ENCODE measurements around the gene TBC1D22A. TPM values are rescaled to one million over a fixed set of nuclear protein-coding genes. Genes with fewer than 3 reads are reported as not detected.
"Not testable (repeated sequence)": the region's sequence is repeated elsewhere in the genome, so short reads cannot be mapped to it uniquely, and the experiment has no call there.

TBC1D22A gene
- total and polyA plus RNA-seq, 7 experiments from 2014 or later: 18.6 to 50.1 (median 39.3) TPM

- Mint-ChIP-seq H3K4me3 (no peak overlapping the region), H3K4me1 (peaks cover 25 to 71% (median 48%) of the 10 kb centered on the region in 7 donors), H3K27me3 (no peaks in the 10 kb centered on the region), H3K9me3 (peaks cover 0 to 11% (median 3%) of the 10 kb centered on the region in 11 donors), H3K36me3 (peaks cover 15 to 72% (median 44%) of the 10 kb centered on the region in 5 donors), H3K27ac (peak overlapping the region in 2 of 9 donors; percentile 12 to 14)
- ChIA-PET POLR2A (no interaction called here), CTCF (no interaction called here)
- Histone ChIP-seq H3K9me3 (ENCODE audit: control insufficient read depth in 2 of 3, low read length in 3 of 3) (no peaks in the 10 kb centered on the region), H3K4me3 (ENCODE audit: low read length) (no peak overlapping the region), H3K4me1 (ENCODE audit: control insufficient read depth in 2 of 2, insufficient read depth in 2 of 2, low read length in 2 of 2) (no peaks in the 10 kb centered on the region), H3K36me3 (ENCODE audit: control insufficient read depth in 2 of 3, insufficient read depth in 3 of 3, low read length in 3 of 3) (peaks cover 0 to 17% (median 0%) of the 10 kb centered on the region in 3 experiments), H3K27ac (ENCODE audit: low read depth, low read length) (no peak overlapping the region), H3K27me3 (ENCODE audit: control insufficient read depth in 2 of 2, insufficient read depth in 2 of 2, low read length in 2 of 2) (no peaks in the 10 kb centered on the region)
- no peak for ATAC-seq
- DNase-seq: no peak
- intact Hi-C loops (cut with micrococcal nuclease): no loop called here
Measured at GRCh38 chr22:46815559-46815895, 53.1 kb downstream of the TBC1D22A start.

- H3K27me3 ChIP-seq (ENCODE audit: control insufficient read depth in 2 of 2, insufficient read depth in 2 of 2, low read length in 2 of 2): no peaks in the 10 kb centered on the region
- peak; percentile 55 for ATAC-seq
- Mint-ChIP-seq H3K4me1 (peaks cover 27 to 74% (median 54%) of the 10 kb centered on the region in 7 donors), H3K4me3 (no peak overlapping the region), H3K27ac (peak overlapping the region in 2 of 9 donors; percentile 2 to 57), H3K36me3 (peaks cover 21 to 73% (median 48%) of the 10 kb centered on the region in 5 donors), H3K27me3 (no peaks in the 10 kb centered on the region), H3K9me3 (peaks cover 0 to 15% (median 3%) of the 10 kb centered on the region in 11 donors)
- no peaks in the 10 kb centered on the region for H3K4me1 ChIP-seq (ENCODE audit: control insufficient read depth in 2 of 2, insufficient read depth in 2 of 2, low read length in 2 of 2)
- no peak overlapping the region for H3K4me3 ChIP-seq (ENCODE audit: low read length)
- no peaks in the 10 kb centered on the region for H3K9me3 ChIP-seq (ENCODE audit: control insufficient read depth in 2 of 3, low read length in 3 of 3)
- ChIA-PET CTCF (no interaction called here), POLR2A (no interaction called here)
- DNase-seq: no peak
- H3K27ac ChIP-seq (ENCODE audit: low read depth, low read length): no peak overlapping the region
- H3K36me3 ChIP-seq (ENCODE audit: control insufficient read depth in 2 of 3, insufficient read depth in 3 of 3, low read length in 3 of 3): peaks cover 0 to 12% (median 0%) of the 10 kb centered on the region in 3 experiments
- intact Hi-C loops (cut with micrococcal nuclease): no loop called here
Measured at GRCh38 chr22:46815896-46816731, 53.7 kb downstream of the TBC1D22A start.

DNA sequence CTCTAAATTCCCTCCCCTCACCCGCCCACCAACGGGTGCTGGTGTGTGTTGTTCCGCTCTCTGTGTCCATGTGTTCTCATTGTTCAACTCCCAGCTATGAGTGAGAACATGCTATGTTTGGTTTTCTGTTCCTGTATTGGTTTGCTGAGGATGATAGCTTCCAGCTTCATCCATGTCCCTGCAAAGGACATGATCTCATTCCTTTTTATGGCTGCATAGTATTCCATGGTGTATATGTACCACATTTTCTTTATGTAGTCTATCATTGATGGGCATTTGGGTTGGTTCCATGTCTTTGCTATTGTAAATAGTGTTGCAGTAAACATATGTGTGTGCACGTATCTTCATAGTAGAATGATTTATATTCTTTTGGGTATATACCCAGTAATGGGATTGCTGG lies 54.9 kb downstream of the TBC1D22A start:
- H3K4me3 ChIP-seq (ENCODE audit: low read length); H3K27ac ChIP-seq (ENCODE audit: low read depth, low read length); H3K4me1 ChIP-seq (ENCODE audit: control insufficient read depth in 2 of 2, insufficient read depth in 2 of 2, low read length in 2 of 2); H3K4me3 Mint-ChIP-seq; POLR2A ChIA-PET; intact Hi-C loops (cut with micrococcal nuclease); CTCF ChIA-PET; ATAC-seq; H3K27me3 ChIP-seq (ENCODE audit: control insufficient read depth in 2 of 2, insufficient read depth in 2 of 2, low read length in 2 of 2); DNase-seq; H3K9me3 ChIP-seq (ENCODE audit: control insufficient read depth in 2 of 3, low read length in 3 of 3); H3K27me3 Mint-ChIP-seq: not testable (repeated sequence)
- peaks cover 25 to 82% (median 61%) of the 10 kb centered on the region in 7 donors for H3K4me1 Mint-ChIP-seq
- H3K27ac Mint-ChIP-seq: peak overlapping the region in 1 of 9 donors; percentile 53
- peaks cover 0 to 15% (median 3%) of the 10 kb centered on the region in 11 donors for H3K9me3 Mint-ChIP-seq
- peaks cover 0 to 12% (median under 1%) of the 10 kb centered on the region in 3 experiments for H3K36me3 ChIP-seq (ENCODE audit: control insufficient read depth in 2 of 3, insufficient read depth in 3 of 3, low read length in 3 of 3)
- H3K36me3 Mint-ChIP-seq: peaks cover 21 to 80% (median 57%) of the 10 kb centered on the region in 5 donors

GRCh38 chr22:46823248-46823647 lies 60.8 kb downstream of the TBC1D22A start:
- Mint-ChIP-seq H3K4me1 (peaks cover 16 to 66% (median 56%) of the 10 kb centered on the region in 7 donors), H3K9me3 (peaks cover 0 to 13% (median 0%) of the 10 kb centered on the region in 11 donors), H3K27ac (peak overlapping the region in 1 of 9 donors; percentile 36), H3K36me3 (peaks cover 18 to 77% (median 44%) of the 10 kb centered on the region in 5 donors), H3K27me3 (no peaks in the 10 kb centered on the region), H3K4me3 (no peak overlapping the region)
- Histone ChIP-seq H3K27me3 (ENCODE audit: control insufficient read depth in 2 of 2, insufficient read depth in 2 of 2, low read length in 2 of 2) (no peaks in the 10 kb centered on the region), H3K4me3 (ENCODE audit: low read length) (no peak overlapping the region), H3K27ac (ENCODE audit: low read depth, low read length) (no peak overlapping the region), H3K36me3 (ENCODE audit: control insufficient read depth in 2 of 3, insufficient read depth in 3 of 3, low read length in 3 of 3) (peaks cover 0 to 19% (median 4%) of the 10 kb centered on the region in 3 experiments), H3K4me1 (ENCODE audit: control insufficient read depth in 2 of 2, insufficient read depth in 2 of 2, low read length in 2 of 2) (no peaks in the 10 kb centered on the region), H3K9me3 (ENCODE audit: control insufficient read depth in 2 of 3, low read length in 3 of 3) (no peaks in the 10 kb centered on the region)
- ChIA-PET POLR2A (interaction anchor here (0.5 kb wide), 1 partner anchor 45 kb away, joined by 3 read pairs; no protein-coding TSS in a partner anchor), CTCF (no interaction called here)
- ATAC-seq: no peak
- no peak for DNase-seq
- intact Hi-C loops (cut with micrococcal nuclease): no loop called here

- POLR2A ChIA-PET: no interaction called here
- Mint-ChIP-seq H3K27ac (peak overlapping the region in 1 of 9 donors; percentile 36), H3K9me3 (peaks cover 0 to 13% (median 0%) of the 10 kb centered on the region in 11 donors), H3K4me3 (no peak overlapping the region), H3K27me3 (no peaks in the 10 kb centered on the region), H3K36me3 (peaks cover 21 to 79% (median 47%) of the 10 kb centered on the region in 5 donors), H3K4me1 (peaks cover 16 to 66% (median 52%) of the 10 kb centered on the region in 7 donors)
- Histone ChIP-seq H3K27ac (ENCODE audit: low read depth, low read length) (no peak overlapping the region), H3K4me3 (ENCODE audit: low read length) (no peak overlapping the region), H3K27me3 (ENCODE audit: control insufficient read depth in 2 of 2, insufficient read depth in 2 of 2, low read length in 2 of 2) (no peaks in the 10 kb centered on the region), H3K36me3 (ENCODE audit: control insufficient read depth in 2 of 3, insufficient read depth in 3 of 3, low read length in 3 of 3) (peaks cover 0 to 23% (median 4%) of the 10 kb centered on the region in 3 experiments), H3K4me1 (ENCODE audit: control insufficient read depth in 2 of 2, insufficient read depth in 2 of 2, low read length in 2 of 2) (no peaks in the 10 kb centered on the region), H3K9me3 (ENCODE audit: control insufficient read depth in 2 of 3, low read length in 3 of 3) (no peaks in the 10 kb centered on the region)
- CTCF ChIA-PET: no interaction called here
- ATAC-seq (no peak), DNase-seq (no peak)
- intact Hi-C loops (cut with micrococcal nuclease): no loop called here
Measured at GRCh38 chr22:46823654-46824053, 61.2 kb downstream of the TBC1D22A start.

DNA sequence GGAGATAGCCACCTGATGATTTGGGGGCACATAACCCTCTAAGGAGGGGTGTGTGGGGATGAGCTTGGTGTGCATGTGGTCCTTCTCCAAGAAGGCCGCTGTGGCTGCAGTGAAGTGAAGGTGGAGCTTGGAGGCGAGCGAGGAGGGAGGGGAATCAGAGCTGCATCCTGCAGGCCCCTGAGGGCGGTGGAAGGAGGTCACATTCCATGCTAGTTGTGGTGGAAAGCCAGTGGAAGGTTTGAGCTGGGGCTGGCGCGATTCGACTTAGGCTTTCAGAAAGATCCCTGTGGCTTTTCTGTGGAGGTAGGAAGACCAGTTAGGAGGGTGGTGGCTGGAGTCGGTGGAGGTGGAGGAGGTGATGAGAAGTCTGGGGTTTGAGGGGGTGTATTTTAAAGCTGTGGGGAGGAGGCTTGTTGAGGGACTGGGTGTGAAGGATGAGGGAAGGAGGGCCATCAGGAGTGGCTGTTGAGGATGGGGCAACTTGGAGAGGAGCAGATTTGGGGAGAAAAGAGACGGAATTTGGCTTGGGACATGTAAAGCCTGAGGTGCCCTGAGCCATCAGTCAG lies 62.0 kb downstream of the TBC1D22A start:
- no peak overlapping the region for H3K4me3 Mint-ChIP-seq
- H3K27me3 ChIP-seq (ENCODE audit: control insufficient read depth in 2 of 2, insufficient read depth in 2 of 2, low read length in 2 of 2): no peaks in the 10 kb centered on the region
- POLR2A ChIA-PET: interaction anchor here (0.6 kb wide), 1 partner anchor 133 kb away, joined by 3 read pairs; no protein-coding TSS in a partner anchor
- H3K36me3 Mint-ChIP-seq: peaks cover 27 to 79% (median 51%) of the 10 kb centered on the region in 5 donors
- DNase-seq (no peak), ATAC-seq (no peak)
- no peaks in the 10 kb centered on the region for H3K9me3 ChIP-seq (ENCODE audit: control insufficient read depth in 2 of 3, low read length in 3 of 3)
- peaks cover 0 to 28% (median 4%) of the 10 kb centered on the region in 3 experiments for H3K36me3 ChIP-seq (ENCODE audit: control insufficient read depth in 2 of 3, insufficient read depth in 3 of 3, low read length in 3 of 3)
- no peak overlapping the region for H3K4me3 ChIP-seq (ENCODE audit: low read length)
- peaks cover 13 to 68% (median 45%) of the 10 kb centered on the region in 7 donors for H3K4me1 Mint-ChIP-seq
- no peaks in the 10 kb centered on the region for H3K27me3 Mint-ChIP-seq
- no peak overlapping the region for H3K27ac ChIP-seq (ENCODE audit: low read depth, low read length)
- CTCF ChIA-PET: no interaction called here
- peak overlapping the region in 1 of 9 donors; percentile 49 for H3K27ac Mint-ChIP-seq
- H3K9me3 Mint-ChIP-seq: peaks cover 0 to 13% (median 0%) of the 10 kb centered on the region in 11 donors
- intact Hi-C loops (cut with micrococcal nuclease): no loop called here
- H3K4me1 ChIP-seq (ENCODE audit: control insufficient read depth in 2 of 2, insufficient read depth in 2 of 2, low read length in 2 of 2): no peaks in the 10 kb centered on the region

Measured in naive thymus-derived CD4-positive, alpha-beta T cell (primary cell).